IMR-90 (cell line): ENCODE measurements around the gene HSPB7.

Experiments used
- CEBPB ChIP-seq: IDR thresholded peaks from 2 replicates; pipeline ENCODE4 v1.6.1; 2012; ENCODE audit warnings: low read depth, low read length, improper control_type of control experiment
- MAFK ChIP-seq: IDR thresholded peaks from 2 replicates; pipeline ENCODE4 v1.6.1; 2012; ENCODE audit warnings: low read depth, low read length, improper control_type of control experiment
- NFE2L2 ChIP-seq: fragments of 150-350 bp; IDR thresholded peaks from 2 replicates; pipeline ENCODE4 v1.6.1; 2016; ENCODE audit warnings: low read depth, mild to moderate bottlenecking, low read length
- POLR2A ChIP-seq: IDR thresholded peaks from 2 replicates; pipeline ENCODE4 v1.6.1; 2012; ENCODE audit warnings: mild to moderate bottlenecking, low read depth, low read length
- RCOR1 ChIP-seq: IDR thresholded peaks from 2 replicates; pipeline ENCODE4 v1.6.1; 2012; ENCODE audit warnings: mild to moderate bottlenecking, low read length, improper control_type of control experiment; ENCODE audit not compliant: insufficient replicate concordance
- RFX5 ChIP-seq: IDR thresholded peaks from 2 replicates; pipeline ENCODE4 v1.8.0; 2012; ENCODE audit warnings: low read depth, mild to moderate bottlenecking, low read length, moderate library complexity
- SMC3 ChIP-seq: fragments of 150-350 bp; IDR thresholded peaks from 2 replicates; pipeline ENCODE4 v1.6.1; 2016; ENCODE audit warnings: low read depth, mild to moderate bottlenecking, antibody characterized with exemption, low read length, moderate library complexity
- TF ChIP-seq, protein P1 (sequence below): conservative IDR thresholded peaks from 2 replicates; pipeline ENCODE4 v1.5.1; 2012; ENCODE audit warnings: mild to moderate bottlenecking, low read depth, low read length, improper control_type of control experiment
- TF ChIP-seq, protein P2 (sequence below): fragments of 150-350 bp; IDR thresholded peaks from 2 replicates; pipeline ENCODE4 v1.6.1; 2017; ENCODE audit warnings: mild to moderate bottlenecking, antibody characterized with exemption, low read length, low read depth

GRCh38 chr1:16013908-16014258 is 4.0 kb downstream of the HSPB7 start:
- TF ChIP-seq, protein P1, sequence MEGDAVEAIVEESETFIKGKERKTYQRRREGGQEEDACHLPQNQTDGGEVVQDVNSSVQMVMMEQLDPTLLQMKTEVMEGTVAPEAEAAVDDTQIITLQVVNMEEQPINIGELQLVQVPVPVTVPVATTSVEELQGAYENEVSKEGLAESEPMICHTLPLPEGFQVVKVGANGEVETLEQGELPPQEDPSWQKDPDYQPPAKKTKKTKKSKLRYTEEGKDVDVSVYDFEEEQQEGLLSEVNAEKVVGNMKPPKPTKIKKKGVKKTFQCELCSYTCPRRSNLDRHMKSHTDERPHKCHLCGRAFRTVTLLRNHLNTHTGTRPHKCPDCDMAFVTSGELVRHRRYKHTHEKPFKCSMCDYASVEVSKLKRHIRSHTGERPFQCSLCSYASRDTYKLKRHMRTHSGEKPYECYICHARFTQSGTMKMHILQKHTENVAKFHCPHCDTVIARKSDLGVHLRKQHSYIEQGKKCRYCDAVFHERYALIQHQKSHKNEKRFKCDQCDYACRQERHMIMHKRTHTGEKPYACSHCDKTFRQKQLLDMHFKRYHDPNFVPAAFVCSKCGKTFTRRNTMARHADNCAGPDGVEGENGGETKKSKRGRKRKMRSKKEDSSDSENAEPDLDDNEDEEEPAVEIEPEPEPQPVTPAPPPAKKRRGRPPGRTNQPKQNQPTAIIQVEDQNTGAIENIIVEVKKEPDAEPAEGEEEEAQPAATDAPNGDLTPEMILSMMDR, result no peak
- TF ChIP-seq RFX5 (no peak), POLR2A (no peak), NFE2L2 (no peak), MAFK (no peak), CEBPB (no peak), SMC3 (no peak), RCOR1 (no peak)
- TF ChIP-seq, protein P2, sequence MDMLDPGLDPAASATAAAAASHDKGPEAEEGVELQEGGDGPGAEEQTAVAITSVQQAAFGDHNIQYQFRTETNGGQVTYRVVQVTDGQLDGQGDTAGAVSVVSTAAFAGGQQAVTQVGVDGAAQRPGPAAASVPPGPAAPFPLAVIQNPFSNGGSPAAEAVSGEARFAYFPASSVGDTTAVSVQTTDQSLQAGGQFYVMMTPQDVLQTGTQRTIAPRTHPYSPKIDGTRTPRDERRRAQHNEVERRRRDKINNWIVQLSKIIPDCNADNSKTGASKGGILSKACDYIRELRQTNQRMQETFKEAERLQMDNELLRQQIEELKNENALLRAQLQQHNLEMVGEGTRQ, result no peak
